Measurements from ENCODE around the gene IGSF21. TPM values are rescaled to one million over a fixed set of nuclear protein-coding genes. Genes with fewer than 3 reads are reported as not detected.

IGSF21 gene
- total and polyA plus RNA-seq, 2 of the 4 experiments (the other 2 are of a cell fraction), result not detected

GRCh38 chr1:18089488-18089887 is 18.1 kb upstream of the IGSF21 start:
- Histone ChIP-seq H3K56ac (ENCODE audit: extremely low read depth, insufficient read depth, low read length) (no peak overlapping the region), H3K4me2 (ENCODE audit: low read depth, low read length) (no peak overlapping the region), H3K9ac (ENCODE audit: low read depth, low read length) (no peak overlapping the region), H3K4me1 (ENCODE audit: control insufficient read depth, insufficient read depth, low read length) (no peaks in the 10 kb centered on the region), H3K4me3 (ENCODE audit: insufficient read depth, low read depth, low read length) (no peak overlapping the region), H2BK120ac (ENCODE audit: low read depth, low read length) (no peak overlapping the region), H3K27ac (ENCODE audit: insufficient read depth, low read length) (no peak overlapping the region), H3K14ac (replicated peaks; ENCODE audit: low read depth, low read length) (no peak overlapping the region), H2BK5ac (ENCODE audit: low read depth, low read length, poor library complexity, severe bottlenecking) (no peak overlapping the region), H4K20me1 (ENCODE audit: insufficient read depth, low read length) (no peaks in the 10 kb centered on the region), H4K91ac (ENCODE audit: insufficient read depth, low read depth, low read length) (no peak overlapping the region), H2BK20ac (ENCODE audit: low read depth, low read length) (no peak overlapping the region), H3K4ac (ENCODE audit: low read depth, low read length) (no peak overlapping the region), H3K27me3 (ENCODE audit: control insufficient read depth, insufficient read depth, low read length) (no peaks in the 10 kb centered on the region), H3K79me1 (ENCODE audit: low read depth in 1 of 2, low read length in 2 of 2) (no peaks in the 10 kb centered on the region), H2BK15ac (ENCODE audit: low read depth, low read length) (no peak overlapping the region), H2AK9ac (replicated peaks; ENCODE audit: low read depth, low read length, poor library complexity) (no peak overlapping the region), H3K9me1 (ENCODE audit: insufficient read depth, low read length) (no peaks in the 10 kb centered on the region), H3K9me3 (ENCODE audit: control insufficient read depth, insufficient read depth, low read length) (no peaks in the 10 kb centered on the region), H2AK5ac (ENCODE audit: low read depth, low read length) (no peak overlapping the region), H3K23ac (ENCODE audit: low read depth, low read length) (no peak overlapping the region), H2AFZ (replicated peaks; ENCODE audit: low read length, poor library complexity) (no peak overlapping the region), H3K18ac (ENCODE audit: low read depth, low read length) (no peak overlapping the region), H3K36me3 (ENCODE audit: control insufficient read depth, insufficient read depth, low read length) (no peaks in the 10 kb centered on the region), H4K8ac (ENCODE audit: low read depth in 2 of 2, low read length in 2 of 2) (no peak overlapping the region), H4K5ac (ENCODE audit: low read depth, low read length) (no peak overlapping the region)
- POLR2A ChIA-PET (ENCODE audit: unreplicated experiment), result no interaction called here
- DNase-seq (no peak), ATAC-seq (ENCODE audit: low read depth) (no peak)
- in situ Hi-C loops (cut with MboI; ENCODE audit: low sequenced_read_pairs), result no loop called here
- intact Hi-C loops (cut with micrococcal nuclease), result no loop called here
- TF ChIP-seq ELK1 (IDR thresholded peaks at IDR 0.05; ENCODE audit: borderline replicate concordance, low read depth, low read length), result no peak
- TF ChIP-seq RAD21 (IDR thresholded peaks at IDR 0.05; ENCODE audit: low read length), result no peak
- TF ChIP-seq RFX5 (IDR thresholded peaks at IDR 0.05; ENCODE audit: low read depth, low read length), result no peak
- no peak for TF ChIP-seq RCOR1 (IDR thresholded peaks at IDR 0.05; ENCODE audit: insufficient replicate concordance, low read length)
- TF ChIP-seq FOS (IDR thresholded peaks at IDR 0.05; ENCODE audit: low read depth, low read length), result no peak
- no peak for TF ChIP-seq CHD1 (IDR thresholded peaks at IDR 0.05; ENCODE audit: low read depth, low read length)
- TF ChIP-seq BHLHE40 (IDR thresholded peaks at IDR 0.05; ENCODE audit: low read depth, low read length), result no peak
- dilution Hi-C loops (cut with HindIII; ENCODE audit: low sequenced_read_pairs, unreplicated experiment), result no loop called here
- WGBS, 2 experiments (ENCODE audit: extremely low coverage in 2 of 2, insufficient read length in 1 of 2), result 60% methylated on average over 1 of the region's 1 CpG; no CpG with 5 or more reads in 1 of the 2 experiments
- no TSS peak for BruUV-seq (replicated peaks)
- CTCF ChIA-PET, result no interaction called here

Measured in IMR-90 (cell line).